Left ventricle myocardium inferior (tissue), 1 donor: ENCODE data around the gene MACROD2. TPM values are rescaled to one million over a fixed set of nuclear protein-coding genes. Genes with fewer than 3 reads are reported as not detected.
A peak's percentile ranks its signal among the peaks of the same experiment; 100 is the strongest.

Experiments used
- DNase-seq: peaks from one replicate; pipeline ENCODE4 v3.0.0-alpha.2; 2020
- H3K27ac ChIP-seq: fragments of 200-600 bp; replicated peaks from 2 replicates; pipeline ENCODE4 v1.8.0; 2021
- H3K27me3 ChIP-seq: fragments of 200-600 bp; 2 replicates; pipeline ENCODE4 v1.8.0; 2021; ENCODE audit warnings: low read depth
- H3K36me3 ChIP-seq: fragments of 200-600 bp; 2 replicates; pipeline ENCODE4 v1.8.0; 2021
- H3K4me1 ChIP-seq: fragments of 200-600 bp; 2 replicates; pipeline ENCODE4 v1.8.0; 2021
- H3K4me3 ChIP-seq: fragments of 200-600 bp; 2 replicates; pipeline ENCODE4 v1.8.0; 2021; ENCODE audit warnings: mild to moderate bottlenecking, moderate library complexity
- H3K9me3 ChIP-seq: fragments of 200-600 bp; replicated peaks from 2 replicates; pipeline ENCODE4 v1.8.0; 2021
- intact Hi-C: fragments of 100-400 bp; cut with micrococcal nuclease; formaldehyde crosslinking; loops from one replicate; pipeline ENCODE4 v1.11.0; 2022
- total RNA-seq: library from RNA; stranded (reverse); fragmentation: NEBNext Ultra II Directional; extraction: Animal tissue kit (Norgen Biotek cat#: 25700); gene quantifications from one replicate; pipeline ENCODE4 v1.2.1, GENCODE V29; 2021
- TF ChIP-seq, protein P1 (sequence below): fragments of 200-600 bp; IDR thresholded peaks from 2 replicates; pipeline ENCODE4 v1.8.0; 2021; ENCODE audit warnings: antibody characterized with exemption, mild to moderate bottlenecking, borderline replicate concordance
- donor health status: DM: no; HTN: yes; CAD: no; lungs with severe emphysema.

MACROD2 gene
- total RNA-seq, 1 donor from 2014 or later: 3.6 TPM

DNA sequence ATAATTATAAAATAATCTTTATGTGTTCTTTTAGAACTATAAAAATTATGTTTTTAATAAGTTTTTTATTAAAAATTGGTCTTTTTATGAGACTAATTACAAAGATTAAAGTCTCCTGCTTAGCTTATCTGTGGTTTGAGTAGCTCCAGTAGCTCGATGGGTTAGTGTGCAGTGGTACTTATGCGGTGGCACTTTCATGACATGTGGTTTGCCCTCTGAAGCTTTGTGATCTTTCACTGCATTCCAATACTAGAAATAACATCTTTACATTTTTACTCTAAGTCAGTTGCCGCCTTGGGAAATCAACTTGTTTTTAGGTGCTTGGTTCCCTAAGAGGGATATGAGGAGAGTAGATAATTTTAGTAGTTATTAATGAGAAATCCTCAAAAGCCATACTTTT, 1041.6 kb downstream of the MACROD2 start:
- no peak for DNase-seq
- TF ChIP-seq, protein P1, sequence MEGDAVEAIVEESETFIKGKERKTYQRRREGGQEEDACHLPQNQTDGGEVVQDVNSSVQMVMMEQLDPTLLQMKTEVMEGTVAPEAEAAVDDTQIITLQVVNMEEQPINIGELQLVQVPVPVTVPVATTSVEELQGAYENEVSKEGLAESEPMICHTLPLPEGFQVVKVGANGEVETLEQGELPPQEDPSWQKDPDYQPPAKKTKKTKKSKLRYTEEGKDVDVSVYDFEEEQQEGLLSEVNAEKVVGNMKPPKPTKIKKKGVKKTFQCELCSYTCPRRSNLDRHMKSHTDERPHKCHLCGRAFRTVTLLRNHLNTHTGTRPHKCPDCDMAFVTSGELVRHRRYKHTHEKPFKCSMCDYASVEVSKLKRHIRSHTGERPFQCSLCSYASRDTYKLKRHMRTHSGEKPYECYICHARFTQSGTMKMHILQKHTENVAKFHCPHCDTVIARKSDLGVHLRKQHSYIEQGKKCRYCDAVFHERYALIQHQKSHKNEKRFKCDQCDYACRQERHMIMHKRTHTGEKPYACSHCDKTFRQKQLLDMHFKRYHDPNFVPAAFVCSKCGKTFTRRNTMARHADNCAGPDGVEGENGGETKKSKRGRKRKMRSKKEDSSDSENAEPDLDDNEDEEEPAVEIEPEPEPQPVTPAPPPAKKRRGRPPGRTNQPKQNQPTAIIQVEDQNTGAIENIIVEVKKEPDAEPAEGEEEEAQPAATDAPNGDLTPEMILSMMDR: no peak
- Histone ChIP-seq H3K36me3 (no peaks in the 10 kb centered on the region), H3K27ac (no peak overlapping the region), H3K27me3 (no peaks in the 10 kb centered on the region), H3K4me1 (no peaks in the 10 kb centered on the region), H3K4me3 (no peak overlapping the region), H3K9me3 (no peaks in the 10 kb centered on the region)
- intact Hi-C loops: no loop called here

DNA sequence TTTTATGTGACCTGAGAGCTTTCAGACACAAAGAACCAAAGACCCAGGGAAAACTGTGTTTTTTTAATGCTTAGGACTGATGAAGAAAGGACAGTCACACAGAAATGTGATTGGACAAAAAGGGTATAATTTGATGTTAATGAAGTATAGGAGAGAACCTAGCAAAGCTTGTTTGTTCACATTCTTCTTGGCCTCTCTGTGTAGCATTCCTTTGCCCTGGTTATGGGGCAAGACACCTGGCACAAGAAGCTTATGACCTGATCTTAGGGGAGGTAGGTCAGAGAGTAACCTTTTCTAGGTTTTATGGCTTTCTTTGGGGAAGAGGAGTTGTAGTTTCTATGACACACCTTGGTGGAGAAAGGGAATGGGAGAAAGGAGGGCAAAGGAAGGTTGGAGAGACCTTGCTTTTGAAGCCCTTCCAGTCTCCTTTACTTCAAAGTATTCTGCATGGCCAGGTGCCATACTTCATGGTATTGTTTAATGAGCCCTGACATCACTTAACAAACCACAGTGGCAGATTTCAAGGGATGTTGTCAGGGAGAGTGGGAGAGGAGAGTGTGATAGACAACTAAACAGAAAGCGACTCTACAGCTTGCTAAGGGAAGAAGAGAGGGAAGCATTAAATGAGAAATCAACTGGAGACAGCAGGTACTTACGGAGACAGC, 1043.9 kb downstream of the MACROD2 start:
- no peak for DNase-seq
- H3K4me3 ChIP-seq: no peak overlapping the region
- no peaks in the 10 kb centered on the region for H3K4me1 ChIP-seq
- H3K27me3 ChIP-seq: no peaks in the 10 kb centered on the region
- no peaks in the 10 kb centered on the region for H3K36me3 ChIP-seq
- H3K27ac ChIP-seq: no peak overlapping the region
- intact Hi-C loops: no loop called here
- TF ChIP-seq, protein P1: no peak
- no peaks in the 10 kb centered on the region for H3K9me3 ChIP-seq

DNA sequence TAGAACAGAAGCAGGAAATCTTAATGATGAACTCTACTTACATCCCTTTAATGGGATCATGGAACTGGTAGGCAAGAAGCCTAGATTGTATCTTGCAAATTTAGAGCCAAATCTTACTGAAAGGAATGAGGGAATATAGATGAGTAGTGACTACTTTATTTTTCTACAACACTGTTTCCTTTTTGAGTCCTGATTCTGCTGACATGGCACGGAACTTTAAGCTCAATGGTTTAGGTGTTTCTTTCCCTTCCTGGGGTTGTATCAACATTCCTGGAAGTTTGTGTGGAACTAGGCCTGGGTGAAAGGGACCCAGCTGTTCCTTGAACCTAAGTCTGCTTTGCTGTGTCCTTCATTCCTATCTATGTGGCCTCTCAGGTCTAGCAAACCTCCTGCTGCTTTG, 1047.4 kb downstream of the MACROD2 start:
- H3K27ac ChIP-seq: no peak overlapping the region
- intact Hi-C loops: no loop called here
- H3K4me1 ChIP-seq: peaks cover 7% of the 10 kb centered on the region
- no peak overlapping the region for H3K4me3 ChIP-seq
- H3K36me3 ChIP-seq: no peaks in the 10 kb centered on the region
- DNase-seq: no peak
- H3K27me3 ChIP-seq: no peaks in the 10 kb centered on the region
- TF ChIP-seq, protein P1: no peak
- no peaks in the 10 kb centered on the region for H3K9me3 ChIP-seq

DNA sequence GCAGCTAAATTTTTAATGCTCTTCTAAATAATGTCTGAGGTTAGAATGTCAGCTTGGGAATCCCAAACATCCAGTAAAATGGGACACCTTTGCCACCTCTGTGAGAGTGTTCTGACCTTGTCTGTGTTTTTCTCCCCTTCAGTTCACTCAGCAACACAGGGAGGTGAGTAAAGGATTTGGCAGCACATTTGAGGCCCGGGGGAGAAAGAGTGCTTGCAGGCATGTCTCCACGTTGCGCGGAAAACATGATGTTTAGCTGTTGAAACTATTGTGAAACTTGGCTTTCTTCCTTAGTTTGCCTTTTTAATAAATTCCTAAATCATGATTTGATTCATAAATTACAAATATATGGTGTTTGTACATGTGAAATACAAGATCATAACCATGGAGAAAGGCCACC, 1049.9 kb downstream of the MACROD2 start:
- TF ChIP-seq, protein P1: no peak
- peak; percentile 22 for DNase-seq
- intact Hi-C loops: no loop called here

DNA sequence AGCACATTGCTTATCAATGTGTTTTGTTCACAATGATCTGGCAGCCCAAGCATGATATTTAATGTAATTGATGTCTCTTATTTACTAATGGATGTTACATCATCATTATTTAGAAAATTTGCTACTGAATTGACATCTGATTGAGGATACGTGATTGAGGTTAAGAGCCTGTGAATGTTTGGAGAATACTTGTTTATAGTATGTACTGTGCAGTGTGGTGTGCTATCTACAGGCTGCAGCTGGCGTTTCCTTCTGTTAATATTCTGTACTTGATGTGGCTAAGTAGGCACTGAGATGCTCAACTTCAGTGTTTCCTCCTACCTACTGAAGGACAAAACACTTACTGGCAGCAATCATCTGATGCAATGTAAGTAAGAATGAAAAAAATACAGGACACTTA, 1051.7 kb downstream of the MACROD2 start:
- Histone ChIP-seq H3K27ac (no peak overlapping the region), H3K27me3 (no peaks in the 10 kb centered on the region), H3K4me3 (no peak overlapping the region), H3K36me3 (no peaks in the 10 kb centered on the region), H3K4me1 (peaks cover 7% of the 10 kb centered on the region), H3K9me3 (no peaks in the 10 kb centered on the region)
- intact Hi-C loops: no loop called here
- TF ChIP-seq, protein P1: no peak
- DNase-seq: no peak

More for the DNA sequence above, 1049.9 kb downstream of the MACROD2 start:
- Histone ChIP-seq H3K36me3 (no peaks in the 10 kb centered on the region), H3K27me3 (no peaks in the 10 kb centered on the region), H3K27ac (no peak overlapping the region), H3K9me3 (no peaks in the 10 kb centered on the region), H3K4me3 (no peak overlapping the region), H3K4me1 (peaks cover 7% of the 10 kb centered on the region)
